Effector memory CD4-positive, alpha-beta T cell (primary cell): ENCODE data around the gene CEP112.

Source experiments
- DNase-seq, 3 donors: peaks; one replicate each; pipeline ENCODE4 v3.0.0-alpha.2; 2020
- H3K27ac ChIP-seq: 2 replicates; pipeline ENCODE4 v1.7.0; 2013; ENCODE audit warnings: mild to moderate bottlenecking, low read length, moderate library complexity; ENCODE audit not compliant: insufficient read depth, poor library complexity, severe bottlenecking
- H3K27me3 ChIP-seq: replicated peaks from 2 replicates; pipeline ENCODE4 v1.7.0; 2013; ENCODE audit warnings: mild to moderate bottlenecking, low read length; ENCODE audit not compliant: insufficient read depth, control insufficient read depth, poor library complexity, severe bottlenecking
- H3K36me3 ChIP-seq: 2 replicates; pipeline ENCODE4 v1.7.0; 2013; ENCODE audit warnings: mild to moderate bottlenecking, low read length, moderate library complexity; ENCODE audit not compliant: control insufficient read depth, insufficient read depth
- H3K4me1 ChIP-seq: 2 replicates; pipeline ENCODE4 v1.7.0; 2013; ENCODE audit warnings: low read length, mild to moderate bottlenecking; ENCODE audit not compliant: control insufficient read depth, insufficient read depth, poor library complexity, severe bottlenecking
- H3K4me3 ChIP-seq: 2 replicates; pipeline ENCODE4 v1.7.0; 2013; ENCODE audit warnings: low read length, low read depth, mild to moderate bottlenecking; ENCODE audit not compliant: insufficient read depth, poor library complexity, severe bottlenecking
- H3K9me3 ChIP-seq: 2 replicates; pipeline ENCODE4 v1.7.0; 2013; ENCODE audit warnings: mild to moderate bottlenecking, low read length, moderate library complexity; ENCODE audit not compliant: control insufficient read depth

CEP112 gene

DNA sequence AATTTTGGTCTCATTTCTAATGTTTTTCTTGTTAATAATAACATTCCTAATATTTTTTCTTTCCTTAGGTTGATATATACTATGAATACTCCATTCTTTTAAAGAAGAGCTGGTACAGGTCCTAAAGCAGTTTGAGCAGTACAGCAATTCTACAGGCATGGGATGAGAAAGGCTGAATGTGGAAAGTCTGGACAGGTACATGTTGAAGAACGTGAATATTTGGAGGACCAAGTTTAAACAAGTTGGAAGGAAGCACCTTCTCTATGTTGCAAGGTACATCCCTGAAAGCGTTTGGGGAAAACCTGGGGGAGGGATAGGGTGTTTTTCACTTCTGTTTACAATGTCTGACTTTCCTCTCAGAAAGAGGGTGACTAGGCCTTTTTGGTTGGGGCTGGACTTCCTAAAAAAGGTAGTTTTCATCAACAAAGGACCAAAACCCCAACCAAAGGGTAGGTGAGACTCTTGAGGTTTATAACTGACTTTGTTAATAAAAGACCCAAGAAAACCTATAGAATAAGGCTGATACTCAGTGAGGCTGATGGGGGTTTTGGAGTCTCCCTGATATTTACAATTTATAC is 534.6 kb downstream of the CEP112 start:
- no peak for DNase-seq
- H3K4me1 ChIP-seq: no peaks in the 10 kb centered on the region
- no peak overlapping the region for H3K27ac ChIP-seq
- H3K4me3 ChIP-seq: no peak overlapping the region
- H3K9me3 ChIP-seq: no peaks in the 10 kb centered on the region
- H3K36me3 ChIP-seq: no peaks in the 10 kb centered on the region
- H3K27me3 ChIP-seq: no peaks in the 10 kb centered on the region

- Histone ChIP-seq H3K27ac (no peak overlapping the region), H3K4me1 (no peaks in the 10 kb centered on the region), H3K4me3 (no peak overlapping the region), H3K9me3 (no peaks in the 10 kb centered on the region), H3K36me3 (no peaks in the 10 kb centered on the region), H3K27me3 (no peaks in the 10 kb centered on the region)
- no peak for DNase-seq
Observed at GRCh38 chr17:65656390-65657250, 535.3 kb downstream of the CEP112 start.

- Histone ChIP-seq H3K9me3 (no peaks in the 10 kb centered on the region), H3K4me3 (no peak overlapping the region), H3K27me3 (no peaks in the 10 kb centered on the region), H3K27ac (no peak overlapping the region), H3K36me3 (no peaks in the 10 kb centered on the region), H3K4me1 (no peaks in the 10 kb centered on the region)
- no peak for DNase-seq
Observed at GRCh38 chr17:65655706-65656105, 536.2 kb downstream of the CEP112 start.

DNA sequence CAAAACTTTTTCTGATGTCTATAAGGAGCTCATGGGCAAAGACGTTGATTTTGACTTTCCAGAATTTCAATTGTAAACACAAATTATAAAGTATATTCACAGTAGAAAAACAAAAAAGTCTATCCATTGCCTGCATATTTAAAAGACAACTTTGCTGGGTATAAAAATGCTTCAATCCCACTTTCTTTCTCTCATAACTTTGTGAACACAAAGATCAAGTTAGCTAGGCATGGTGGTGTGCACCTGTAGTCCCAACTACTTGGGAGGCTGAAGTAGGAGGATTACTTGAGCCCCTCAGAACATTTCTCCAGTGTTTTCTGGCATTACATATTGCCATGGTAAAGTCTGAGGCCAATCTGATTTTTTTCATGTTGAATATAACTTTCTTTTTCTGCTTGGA is 547.4 kb downstream of the CEP112 start:
- Histone ChIP-seq H3K27ac (no peak overlapping the region), H3K36me3 (no peaks in the 10 kb centered on the region), H3K27me3 (no peaks in the 10 kb centered on the region), H3K4me1 (no peaks in the 10 kb centered on the region), H3K4me3 (no peak overlapping the region), H3K9me3 (no peaks in the 10 kb centered on the region)
- DNase-seq: no peak

GRCh38 chr17:65638221-65638975 is 553.5 kb downstream of the CEP112 start:
- Histone ChIP-seq H3K4me1 (no peaks in the 10 kb centered on the region), H3K9me3 (no peaks in the 10 kb centered on the region), H3K27ac (no peak overlapping the region), H3K4me3 (no peak overlapping the region), H3K27me3 (no peaks in the 10 kb centered on the region), H3K36me3 (no peaks in the 10 kb centered on the region)
- no peak for DNase-seq

GRCh38 chr17:65637786-65638185 is 554.1 kb downstream of the CEP112 start:
- Histone ChIP-seq H3K4me3 (no peak overlapping the region), H3K9me3 (no peaks in the 10 kb centered on the region), H3K27ac (no peak overlapping the region), H3K36me3 (no peaks in the 10 kb centered on the region), H3K27me3 (no peaks in the 10 kb centered on the region), H3K4me1 (no peaks in the 10 kb centered on the region)
- DNase-seq: no peak

DNA sequence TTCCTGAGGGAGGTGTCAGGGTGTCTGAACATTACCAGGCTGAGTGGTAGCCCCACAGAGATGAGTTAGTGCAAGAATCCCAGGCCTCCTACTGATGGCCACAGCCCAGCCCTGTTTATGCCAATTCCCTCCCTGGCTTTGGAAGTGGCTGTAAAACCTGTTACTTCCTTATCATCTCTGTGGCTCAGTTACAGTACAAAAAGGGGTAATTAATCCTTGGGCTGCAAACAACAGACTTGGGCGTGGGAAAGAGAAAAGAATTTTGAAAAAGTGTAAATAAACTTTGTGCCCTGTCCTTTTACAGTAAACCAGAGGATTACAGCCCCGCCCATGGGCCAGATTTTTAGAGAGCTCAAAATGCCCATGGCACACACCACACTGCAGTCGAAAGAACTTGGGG is 557.4 kb downstream of the CEP112 start:
- Histone ChIP-seq H3K4me3 (no peak overlapping the region), H3K27ac (no peak overlapping the region), H3K36me3 (no peaks in the 10 kb centered on the region), H3K9me3 (no peaks in the 10 kb centered on the region), H3K4me1 (no peaks in the 10 kb centered on the region), H3K27me3 (no peaks in the 10 kb centered on the region)
- DNase-seq: no peak

DNA sequence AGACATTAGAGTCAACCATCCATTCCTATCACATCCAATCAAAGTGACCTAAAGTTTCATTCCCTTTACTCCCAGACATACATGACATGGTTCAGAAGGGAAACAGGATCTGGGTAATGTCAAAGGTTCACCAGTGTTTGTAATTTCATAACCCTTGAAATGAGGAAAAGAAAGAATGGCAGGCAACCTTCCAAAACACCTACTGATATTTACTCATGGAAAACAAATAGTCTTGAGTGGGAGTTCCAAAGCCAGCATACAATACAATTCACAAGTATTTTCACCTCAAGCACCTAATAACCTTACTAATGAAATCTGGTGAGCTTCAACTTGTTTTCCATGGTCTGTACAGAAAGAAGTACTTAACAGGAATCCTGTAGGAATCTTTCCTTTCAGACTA is 557.9 kb downstream of the CEP112 start:
- Histone ChIP-seq H3K27ac (no peak overlapping the region), H3K27me3 (no peaks in the 10 kb centered on the region), H3K36me3 (no peaks in the 10 kb centered on the region), H3K9me3 (no peaks in the 10 kb centered on the region), H3K4me1 (no peaks in the 10 kb centered on the region), H3K4me3 (no peak overlapping the region)
- no peak for DNase-seq

GRCh38 chr17:65633146-65633881 is 558.6 kb downstream of the CEP112 start:
- Histone ChIP-seq H3K9me3 (no peaks in the 10 kb centered on the region), H3K27ac (no peak overlapping the region), H3K36me3 (no peaks in the 10 kb centered on the region), H3K4me1 (no peaks in the 10 kb centered on the region), H3K4me3 (no peak overlapping the region), H3K27me3 (no peaks in the 10 kb centered on the region)
- no peak for DNase-seq
